NCI-H2107 (cell line): ENCODE measurements around the gene TMEM38A.
A peak's percentile ranks its signal among the peaks of the same experiment; 100 is the strongest.
"Not testable (repeated sequence)": the region's sequence is repeated elsewhere in the genome, so short reads cannot be mapped to it uniquely, and the experiment has no call there.

ENCODE experiments used
- DNase-seq: peaks from one replicate; lab custom pipeline; 2025; lab: John Stamatoyannopoulos, UW

Gene TMEM38A

DNA sequence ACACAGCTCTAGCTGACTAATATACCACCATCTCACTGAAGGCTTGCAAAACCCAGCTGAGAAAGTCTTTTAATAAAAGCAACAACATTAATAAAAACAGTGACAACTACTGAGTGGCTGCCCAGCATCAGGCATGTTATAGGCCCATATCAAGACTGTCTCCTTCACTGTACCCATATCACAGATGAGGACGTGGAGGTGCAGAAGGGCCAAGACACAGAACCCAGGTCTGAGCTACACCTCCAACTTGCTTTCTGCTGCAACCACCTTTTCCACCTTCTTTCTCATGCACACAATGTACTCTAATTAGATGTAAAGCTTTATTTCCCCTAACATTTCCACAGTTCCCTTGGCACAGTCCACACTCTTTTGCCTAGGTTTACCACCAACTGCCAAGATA is 22.3 kb upstream of the TMEM38A start:
- DNase-seq = no peak

DNA sequence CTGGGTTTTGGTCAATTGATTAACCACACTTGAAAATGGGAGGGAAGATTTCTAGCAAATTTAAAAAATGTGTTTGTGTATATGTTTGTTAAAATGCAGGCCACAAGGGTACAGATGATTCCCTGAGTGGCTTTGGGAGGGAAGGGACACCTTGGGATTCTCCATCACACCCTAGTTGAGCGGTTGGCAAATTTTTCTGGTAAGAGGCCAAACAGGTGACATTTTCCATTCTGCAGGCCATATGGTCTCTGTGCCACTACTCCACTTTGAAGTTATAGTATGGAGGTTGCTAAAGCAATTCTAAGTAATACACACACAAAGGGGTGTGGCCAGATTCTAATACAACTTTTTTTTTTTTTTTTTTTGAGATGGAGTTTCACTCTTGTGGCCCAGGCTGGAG is 20.0 kb upstream of the TMEM38A start:
- DNase-seq = no peak

DNA sequence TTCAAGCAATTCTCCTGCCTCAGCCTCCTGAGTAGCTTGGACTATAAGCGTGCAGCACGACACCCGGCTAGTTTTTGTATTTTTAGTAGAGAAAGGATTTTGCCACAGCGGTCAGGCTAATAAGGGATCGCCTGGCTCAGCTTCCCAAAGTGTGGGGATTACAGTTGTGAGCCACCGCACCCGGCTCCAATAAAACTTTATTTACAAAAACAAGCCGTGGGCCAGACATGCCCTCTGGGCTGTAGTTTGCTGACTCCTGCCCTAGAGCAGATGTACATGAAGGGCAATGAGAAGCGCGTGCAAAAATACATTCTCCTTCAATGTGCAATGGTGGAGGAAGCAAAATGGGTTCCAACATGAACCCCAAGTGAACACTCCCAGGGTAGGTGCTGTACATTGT is 19.2 kb upstream of the TMEM38A start:
- no peak for DNase-seq

DNA sequence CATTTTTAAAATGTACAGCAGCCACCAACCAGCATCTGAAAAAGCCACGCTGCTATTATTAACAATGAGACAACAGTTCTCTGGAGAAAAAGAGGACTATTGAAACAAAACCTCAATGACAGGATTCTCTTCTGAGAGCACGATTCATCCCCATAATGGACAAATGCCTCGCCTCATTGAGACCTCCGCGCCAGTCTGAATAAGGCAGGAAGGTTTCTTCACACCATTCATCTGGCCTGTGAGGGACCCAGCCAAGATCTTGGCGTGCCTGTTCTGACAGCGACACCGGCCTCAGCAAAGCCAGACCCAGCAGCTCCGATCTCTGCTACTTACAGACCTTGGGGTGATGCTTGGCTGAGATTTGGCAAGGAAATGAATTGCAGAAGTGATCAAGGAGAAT is 15.8 kb upstream of the TMEM38A start:
- DNase-seq = no peak

DNA sequence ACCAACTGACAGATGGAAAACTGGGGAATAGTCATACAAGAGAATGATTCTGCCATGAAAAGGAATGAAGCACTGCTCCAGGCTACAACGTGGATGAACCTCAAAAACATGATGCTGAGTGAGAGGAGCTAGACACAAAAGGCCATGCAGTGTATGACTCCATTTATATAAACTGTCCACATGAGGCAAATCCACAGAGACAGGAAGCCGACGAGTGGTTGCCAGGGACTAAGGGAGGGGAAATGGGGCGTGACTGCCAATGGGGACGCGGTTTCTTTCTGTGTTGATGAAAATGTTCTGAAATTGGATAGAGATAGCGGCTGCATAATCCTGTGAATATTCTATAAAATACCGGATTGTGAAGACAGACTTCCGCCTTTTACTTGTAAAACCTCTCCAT is 11.2 kb upstream of the TMEM38A start:
- DNase-seq = peak; percentile 34

DNA sequence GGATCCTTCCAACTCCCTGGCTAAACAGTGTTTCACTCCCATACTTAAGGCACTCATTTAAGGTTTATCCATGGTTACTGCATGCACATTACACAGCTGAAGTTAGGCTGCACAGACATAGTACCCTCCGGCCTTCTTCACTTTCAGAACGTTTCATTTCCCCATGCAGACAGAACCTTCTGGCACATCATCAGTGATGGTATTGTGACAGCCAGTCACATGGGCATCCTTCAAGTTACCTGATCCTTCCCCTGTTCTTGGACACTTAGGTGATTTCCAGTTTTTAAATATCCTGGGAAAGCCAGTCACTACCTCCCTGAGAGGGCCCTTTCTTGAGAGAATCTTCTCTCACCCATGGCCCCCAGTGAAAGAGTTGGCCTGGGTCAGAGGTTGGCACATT is 10.1 kb upstream of the TMEM38A start:
- no peak for DNase-seq

DNA sequence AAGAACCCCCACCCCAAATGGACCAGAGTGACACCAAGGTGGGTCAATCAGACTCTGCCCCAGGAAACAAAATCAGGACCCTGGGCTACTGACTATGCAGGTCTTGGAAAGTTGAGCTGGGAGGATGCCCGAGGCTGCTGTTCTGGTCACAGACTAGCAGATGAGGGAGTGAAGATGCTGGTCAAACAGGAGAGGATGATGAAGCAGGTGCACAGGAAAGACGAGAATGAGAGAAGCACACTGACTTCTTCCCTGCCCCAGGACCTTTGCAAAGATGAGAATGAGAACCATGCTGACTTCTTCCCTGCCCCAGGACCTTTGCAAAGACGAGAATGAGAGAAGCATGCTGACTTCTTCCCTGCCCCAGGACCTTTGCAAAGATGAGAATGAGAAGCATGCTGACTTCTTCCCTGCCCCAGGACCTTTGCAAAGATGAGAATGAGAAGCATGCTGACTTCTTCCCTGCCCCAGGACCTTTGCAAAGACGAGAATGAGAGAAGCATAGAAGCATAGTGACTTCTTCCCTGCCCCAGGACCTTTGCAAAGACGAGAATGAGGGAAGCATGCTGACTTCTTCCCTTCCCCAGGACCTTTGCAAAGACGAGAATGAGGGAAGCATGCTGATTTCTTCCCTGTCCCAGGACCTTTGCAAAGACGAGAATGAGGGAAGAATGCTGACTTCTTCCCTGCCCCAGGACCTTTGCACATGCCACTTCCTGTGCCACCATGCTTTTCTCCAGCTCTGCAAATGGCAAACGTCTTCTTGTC is 9.3 kb upstream of the TMEM38A start:
- DNase-seq = not testable (repeated sequence)

DNA sequence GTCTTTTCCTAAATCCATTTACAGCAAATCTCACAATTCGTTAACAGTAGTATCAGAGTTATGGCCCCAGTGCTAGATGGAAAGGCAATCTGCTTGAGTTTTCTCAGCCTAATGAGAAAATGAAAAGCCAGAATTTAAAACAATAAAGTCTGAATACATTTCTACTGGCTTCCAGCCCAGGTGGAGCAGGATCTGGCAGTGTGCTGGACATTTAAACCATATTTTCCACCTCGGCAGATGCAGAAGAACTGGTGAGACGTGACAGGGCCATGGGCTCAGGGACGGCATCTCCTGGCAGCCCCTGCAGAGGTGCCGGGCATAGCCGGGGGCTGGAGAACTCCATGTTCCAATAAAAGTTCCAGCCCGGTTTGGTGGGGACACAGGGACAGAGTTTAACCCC is 8.1 kb upstream of the TMEM38A start:
- no peak for DNase-seq

DNA sequence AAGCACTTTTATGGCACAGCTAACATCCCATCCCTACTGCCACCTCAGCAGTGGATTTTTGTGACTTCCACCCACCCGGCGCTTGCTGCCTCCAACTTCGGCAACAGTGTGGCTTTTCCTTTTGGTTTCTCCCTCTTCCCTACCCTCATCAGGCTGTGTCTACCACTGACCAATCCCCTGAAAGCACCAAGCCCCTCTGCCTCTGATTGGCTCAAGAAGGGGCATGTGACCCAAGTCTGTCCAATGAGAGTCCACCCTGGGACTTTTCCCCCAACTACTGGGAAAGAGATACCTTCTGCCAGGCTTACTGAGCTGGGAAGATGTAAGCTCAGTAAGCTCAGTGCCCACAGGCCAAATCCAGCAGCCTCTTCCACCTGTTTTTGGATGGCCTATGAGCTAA is 6.8 kb upstream of the TMEM38A start:
- DNase-seq = no peak

DNA sequence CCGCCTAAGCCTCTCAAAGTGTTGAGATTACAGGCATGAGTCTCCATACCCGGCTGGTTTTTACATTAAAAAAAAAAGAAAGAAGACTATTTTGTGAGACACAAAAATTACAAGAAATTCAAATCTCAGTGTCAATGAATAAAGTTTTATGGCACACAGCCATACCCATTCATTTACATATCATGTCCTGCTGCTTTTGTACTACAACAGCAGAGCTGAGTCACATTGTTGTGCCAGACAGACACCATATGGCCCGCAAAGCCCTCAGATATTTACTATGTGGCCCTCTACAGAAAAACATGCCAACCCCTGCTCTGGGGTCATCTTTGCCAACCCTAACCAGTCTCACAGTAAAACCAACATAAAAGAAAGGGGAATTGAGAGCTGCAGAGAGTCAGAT is 6.3 kb upstream of the TMEM38A start:
- no peak for DNase-seq

DNA sequence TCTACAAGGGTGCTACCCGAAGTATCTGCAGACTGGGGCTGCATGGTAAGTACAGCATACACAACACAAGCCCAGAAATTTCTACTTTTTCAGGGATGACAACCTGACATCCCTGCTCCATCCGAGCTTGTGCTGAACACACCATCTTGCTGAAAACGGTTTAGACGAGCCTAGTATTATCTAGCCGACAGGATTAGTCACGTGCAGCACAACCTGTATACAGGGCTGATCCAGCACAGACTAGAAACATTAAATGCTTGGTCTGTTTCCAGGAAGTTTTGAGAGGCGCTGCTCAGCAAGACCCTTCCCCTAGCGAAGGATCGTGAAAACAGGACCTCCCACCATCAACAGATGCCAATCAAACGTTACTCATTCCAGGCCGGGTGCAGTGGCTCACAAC is 5.2 kb upstream of the TMEM38A start:
- no peak for DNase-seq

DNA sequence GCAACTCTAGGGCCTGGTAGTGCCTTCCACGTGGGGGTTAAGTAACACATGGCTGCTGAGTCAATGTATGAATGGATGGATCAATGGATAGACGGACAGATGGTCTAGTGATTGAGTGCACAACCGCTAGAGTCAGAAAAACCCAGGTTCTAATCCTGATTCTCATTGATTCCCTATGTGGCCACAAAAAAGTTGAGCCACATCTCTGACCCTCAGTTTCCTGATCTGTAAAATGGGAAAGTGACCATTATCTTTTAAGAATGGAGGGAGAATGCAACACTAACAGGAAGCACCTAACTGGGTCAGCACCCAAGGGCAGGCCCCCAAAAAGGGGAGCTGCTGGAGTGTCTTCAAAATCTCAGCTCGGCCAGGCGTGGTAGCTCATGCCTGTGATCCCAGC is 3.6 kb upstream of the TMEM38A start:
- no peak for DNase-seq

DNA sequence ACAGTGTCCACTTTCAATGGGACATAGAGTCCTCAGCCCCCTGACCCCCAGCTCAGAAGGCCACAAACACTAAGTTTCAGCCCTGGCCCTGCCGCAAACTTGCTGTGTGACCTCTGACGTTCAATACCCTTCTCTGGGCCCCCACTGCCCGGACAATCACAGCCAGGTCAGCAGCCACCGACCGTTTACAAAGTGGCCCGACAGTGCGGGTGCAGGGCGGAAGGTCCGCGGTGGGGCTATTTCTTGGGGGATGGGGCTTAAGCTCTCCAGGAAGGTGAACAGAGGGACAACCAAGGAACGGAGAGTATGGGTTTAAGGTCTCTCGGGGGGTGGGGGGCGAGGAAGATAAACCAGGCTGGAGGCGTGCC is 1.5 kb upstream of the TMEM38A start:
- DNase-seq = no peak

DNA sequence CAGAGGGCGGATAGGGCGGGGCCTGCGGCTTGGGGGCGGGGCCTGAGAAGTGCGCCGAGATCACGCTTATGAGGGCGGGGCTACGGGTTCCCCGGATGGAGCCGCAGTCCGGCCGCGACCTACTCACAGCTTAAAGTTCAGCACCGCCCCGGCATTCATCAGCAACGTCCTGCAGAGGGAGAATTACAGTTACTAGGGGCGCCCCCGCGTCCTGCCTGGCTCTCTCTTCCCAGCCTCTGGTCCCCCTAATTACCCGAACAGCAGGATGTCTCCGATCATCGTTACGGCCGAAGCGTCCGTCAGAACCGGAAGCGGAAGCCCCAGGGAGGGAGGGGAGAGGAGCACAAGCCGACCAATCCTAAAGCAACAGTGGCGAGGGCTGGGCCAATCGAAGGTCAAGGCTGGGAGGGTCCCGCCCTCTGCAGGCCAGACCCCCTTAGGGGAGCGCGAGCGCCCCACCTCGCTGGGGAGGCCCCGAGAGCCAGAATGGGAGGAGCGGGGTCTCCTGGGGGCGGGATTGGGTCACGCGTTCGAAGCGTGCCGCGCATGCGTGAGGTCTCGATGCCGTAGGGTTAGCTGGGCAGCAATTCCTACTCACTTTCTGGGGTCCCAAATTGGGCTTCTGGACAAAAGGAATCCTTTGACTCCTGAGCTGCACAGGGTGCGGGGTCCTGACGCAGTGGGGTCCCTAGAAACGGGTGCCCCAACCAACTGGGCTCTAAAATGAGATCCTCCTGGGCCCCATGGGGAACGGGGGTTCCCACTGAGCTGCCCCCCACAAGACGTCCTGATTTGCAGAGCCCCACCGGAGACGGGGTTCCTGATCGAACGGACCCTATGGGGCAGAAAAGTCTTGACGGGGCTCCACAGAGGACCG is 869 bp upstream of the TMEM38A start, which contains the start of gene SMIM7:
Gene SMIM7 (minus strand): TSS at position 313 of the 877 bp plus-strand sequence. CDS start 34 bp downstream, at position 279.
- peak; percentile 96 for DNase-seq

DNA sequence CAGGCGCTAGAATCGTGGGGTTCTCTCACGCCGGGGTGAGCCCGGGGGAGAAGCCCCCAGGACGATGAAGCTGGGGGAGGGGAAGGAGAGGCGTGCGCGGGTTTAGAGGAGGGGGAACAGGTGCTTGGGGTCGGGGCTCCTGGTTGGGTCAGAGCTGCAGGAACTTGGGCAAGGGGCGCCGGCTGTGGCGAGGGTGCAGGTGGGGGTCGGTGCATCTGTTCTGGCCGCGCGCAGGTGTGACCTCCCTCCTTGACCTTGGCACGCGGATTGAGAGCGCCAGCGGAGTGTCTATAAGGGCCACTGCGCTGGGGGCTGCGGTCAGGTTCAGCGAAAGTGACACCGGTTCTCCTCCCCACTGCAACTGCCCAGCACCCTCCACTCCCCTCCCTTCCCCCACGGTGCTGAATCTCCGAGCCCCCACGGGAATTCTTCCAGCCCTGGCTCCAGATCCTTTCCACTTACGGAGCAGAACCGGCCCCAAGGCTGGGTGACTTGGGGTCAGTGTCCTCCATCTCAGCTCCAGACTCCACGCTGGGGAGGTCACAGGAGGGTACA is 618 bp downstream of the TMEM38A start:
- DNase-seq = no peak

DNA sequence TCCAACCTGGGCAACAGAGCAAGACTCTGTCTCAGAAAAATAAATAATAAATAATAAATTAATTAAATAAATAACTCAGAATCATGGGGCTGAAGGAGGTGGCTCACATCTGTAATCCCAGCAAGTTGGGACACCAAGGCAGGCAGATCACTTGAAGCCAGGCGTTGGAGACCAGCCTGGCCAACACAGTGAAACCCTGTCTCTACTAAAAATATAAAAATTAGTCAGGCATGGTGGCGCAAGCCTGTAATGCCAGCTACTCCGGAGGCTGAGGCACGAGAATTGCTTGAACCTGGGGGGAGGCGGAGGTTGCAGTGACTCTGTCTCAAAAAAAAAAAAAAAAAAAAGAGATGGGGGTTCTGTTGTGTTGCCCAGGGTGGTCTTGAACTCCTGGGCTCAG is 7.2 kb downstream of the TMEM38A start:
- no peak for DNase-seq

DNA sequence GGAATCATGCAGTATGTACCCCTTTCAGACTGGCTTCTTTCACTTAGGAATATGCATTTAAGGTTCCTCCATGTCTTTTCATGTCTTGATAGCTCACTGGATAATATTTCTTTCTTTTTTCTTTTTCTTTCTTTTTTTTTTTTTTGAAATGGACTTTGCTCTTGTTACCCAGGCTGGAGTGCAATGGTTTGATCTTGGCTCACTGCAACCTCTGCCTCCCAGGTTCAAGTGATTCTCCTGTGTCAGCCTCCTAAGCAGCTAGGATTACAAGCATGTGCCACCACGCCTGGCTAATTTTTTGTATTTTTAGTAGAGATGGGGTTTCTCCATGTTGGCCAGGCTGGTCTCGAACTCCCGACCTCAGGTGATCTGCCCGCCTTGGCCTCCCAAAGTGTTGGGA is 7.8 kb downstream of the TMEM38A start:
- DNase-seq = not testable (repeated sequence)

DNA sequence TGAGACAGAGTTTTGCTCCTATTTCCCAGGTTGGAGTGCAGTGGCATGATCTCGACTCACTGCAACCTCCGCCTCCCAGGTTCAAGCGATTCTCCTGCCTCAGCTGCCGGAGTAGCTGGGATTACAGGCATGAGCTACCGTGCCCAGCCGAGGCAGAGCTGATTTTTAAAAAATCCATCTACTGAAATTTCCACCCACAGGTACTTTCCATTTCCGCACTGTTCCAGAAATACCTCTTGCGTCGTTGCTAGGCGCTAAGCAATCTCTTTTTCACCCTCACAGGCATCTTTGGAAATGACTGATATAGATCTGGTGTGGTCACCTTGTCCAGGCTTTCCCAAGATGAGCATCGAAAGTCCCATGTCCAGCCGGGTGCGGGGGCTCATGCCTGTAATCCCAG is 9.4 kb downstream of the TMEM38A start:
- DNase-seq = no peak

DNA sequence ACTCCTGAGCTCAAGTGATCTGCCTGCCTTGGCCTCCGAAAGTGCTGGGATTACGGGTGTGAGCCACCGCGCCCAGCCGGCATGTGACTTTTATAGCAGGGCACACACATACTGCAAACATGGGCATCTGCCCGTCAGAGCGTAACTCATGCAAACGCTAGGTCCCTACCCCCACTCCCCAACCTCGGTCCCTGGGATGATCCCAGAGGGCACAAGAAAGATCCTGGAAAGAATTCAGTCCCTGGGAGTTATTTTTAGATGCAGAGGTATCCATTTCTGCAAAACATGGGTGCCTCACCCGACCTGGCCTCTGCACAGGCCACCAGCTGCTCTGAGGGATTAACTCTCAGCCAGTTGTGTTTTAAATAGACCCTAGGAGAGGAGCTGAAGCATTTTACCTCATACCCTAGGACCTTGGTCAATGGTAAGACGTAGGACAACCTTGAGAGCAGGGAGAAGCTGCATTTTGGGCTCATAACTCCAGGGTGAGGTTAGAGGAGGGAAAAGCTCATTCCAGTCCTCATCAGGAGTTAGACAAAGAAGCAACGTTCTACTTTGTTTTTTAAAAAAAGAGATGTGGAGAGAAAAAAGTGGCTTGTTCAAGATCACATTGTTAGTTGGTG is 10.8 kb downstream of the TMEM38A start:
- DNase-seq = no peak

DNA sequence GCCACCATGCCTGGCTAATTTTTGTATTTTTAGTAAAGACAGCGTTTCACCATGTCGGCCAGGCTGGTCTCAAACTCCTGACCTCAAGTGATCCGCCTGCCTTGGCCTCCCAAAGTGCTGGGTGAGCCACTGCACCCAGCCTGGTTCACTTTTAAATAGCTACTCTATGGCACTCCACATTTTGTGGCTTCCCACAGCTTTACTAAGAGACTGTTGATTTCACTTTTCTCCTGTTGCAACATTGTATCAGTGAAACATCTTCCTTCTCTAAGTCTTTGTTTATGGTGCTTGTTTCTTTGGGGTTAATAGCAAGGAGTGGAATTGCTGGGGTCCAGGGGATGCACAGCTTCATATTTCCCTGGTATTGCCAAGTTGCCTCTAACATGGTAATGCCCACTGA is 12.3 kb downstream of the TMEM38A start:
- DNase-seq = no peak

DNA sequence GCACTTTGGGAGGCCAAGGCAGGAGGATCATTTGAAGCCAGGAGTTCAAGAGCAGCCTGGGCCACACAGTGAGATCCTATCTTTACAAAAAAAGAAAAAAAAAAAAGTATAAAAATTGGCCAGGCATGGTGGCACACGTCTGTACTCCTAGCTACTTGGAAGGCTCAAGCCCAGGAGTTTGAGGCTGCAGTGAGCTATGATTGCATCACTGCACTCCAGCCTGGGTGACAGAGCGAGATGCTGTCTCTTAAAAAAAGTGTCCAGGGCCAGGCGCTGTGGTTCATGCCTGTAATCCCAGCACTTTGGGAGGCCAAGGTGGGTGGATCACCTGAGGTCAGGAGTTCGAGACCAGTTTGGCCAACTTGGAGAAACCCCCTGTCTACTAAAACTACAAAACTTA is 12.9 kb downstream of the TMEM38A start:
- DNase-seq = not testable (repeated sequence)

DNA sequence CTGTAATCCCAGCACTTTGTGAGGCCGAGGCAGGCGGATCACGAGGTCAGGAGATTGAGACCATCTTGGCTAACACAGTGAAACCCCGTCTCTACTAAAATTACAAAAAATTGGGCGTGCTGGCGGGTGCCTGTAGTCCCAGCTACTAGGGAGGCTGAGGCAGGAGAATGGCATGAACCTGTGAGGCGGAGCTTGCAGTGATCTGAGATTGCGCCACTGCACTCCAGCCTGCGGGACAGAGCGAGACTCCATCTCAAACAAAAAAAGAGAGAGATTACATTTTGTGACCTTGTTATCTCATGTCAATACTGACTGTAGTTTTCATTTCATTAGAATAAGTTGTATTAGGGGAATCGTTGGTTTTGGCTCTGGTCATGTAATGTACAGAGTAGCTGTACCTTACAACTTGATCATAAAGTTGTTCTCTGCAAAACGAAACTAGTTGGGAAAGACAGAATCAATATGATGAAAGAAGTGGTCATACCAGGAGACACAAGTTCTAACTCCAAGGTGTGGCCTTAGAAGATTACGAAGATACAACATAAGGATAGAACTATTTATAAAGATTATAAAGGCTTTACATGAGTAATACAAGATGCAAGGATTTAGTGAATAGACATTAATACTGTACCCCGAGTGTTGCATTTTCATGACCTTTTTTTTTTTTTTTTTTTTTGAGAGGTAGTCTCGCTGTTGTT is 15.3 kb downstream of the TMEM38A start:
- DNase-seq = no peak
